HEK293 (cell line): ENCODE data around the gene HOXA6.

Source experiments
- KLF1 ChIP-seq: fragments of 450-650 bp; formaldehyde crosslinking; IDR thresholded peaks from 2 replicates; pipeline ENCODE4 v1.5.1; 2016; ENCODE audit warnings: missing biosample characterization, missing genetic modification characterization
- KLF7 ChIP-seq: fragments of 450-650 bp; formaldehyde crosslinking; IDR thresholded peaks from 2 replicates; pipeline ENCODE4 v1.5.1; 2016; ENCODE audit warnings: missing biosample characterization, missing genetic modification characterization, borderline replicate concordance
- SALL2 ChIP-seq: fragments of 450-650 bp; formaldehyde crosslinking; IDR thresholded peaks from 2 replicates; pipeline ENCODE4 v1.5.0; 2017; ENCODE audit warnings: missing biosample characterization, mild to moderate bottlenecking, missing genetic modification characterization, borderline replicate concordance
- SCRT2 ChIP-seq: fragments of 450-650 bp; formaldehyde crosslinking; IDR thresholded peaks from 2 replicates; pipeline ENCODE4 v1.5.1; 2016; ENCODE audit warnings: missing biosample characterization, missing genetic modification characterization
- SP3 ChIP-seq: fragments of 450-650 bp; formaldehyde crosslinking; IDR thresholded peaks from 2 replicates; pipeline ENCODE4 v1.5.1; 2016; ENCODE audit warnings: missing biosample characterization, missing genetic modification characterization
- ZBTB17 ChIP-seq: fragments of 450-650 bp; formaldehyde crosslinking; IDR thresholded peaks from 2 replicates; pipeline ENCODE4 v1.5.1; 2016; ENCODE audit warnings: missing biosample characterization, missing genetic modification characterization
- ZBTB26 ChIP-seq: fragments of 450-650 bp; formaldehyde crosslinking; optimal IDR thresholded peaks from 2 replicates; pipeline ENCODE3; 2016; ENCODE audit warnings: missing biosample characterization, mild to moderate bottlenecking, missing genetic modification characterization
- ZBTB7A ChIP-seq: fragments of 450-650 bp; formaldehyde crosslinking; IDR thresholded peaks from 2 replicates; pipeline ENCODE4 v1.5.1; 2016; ENCODE audit warnings: low read depth, missing biosample characterization, missing genetic modification characterization
- ZNF121 ChIP-seq: fragments of 450-650 bp; formaldehyde crosslinking; IDR thresholded peaks from 2 replicates; pipeline ENCODE4 v1.5.1; 2016; ENCODE audit warnings: missing biosample characterization, missing genetic modification characterization
- ZNF140 ChIP-seq: fragments of 450-650 bp; formaldehyde crosslinking; IDR thresholded peaks from 2 replicates; pipeline ENCODE4 v1.5.1; 2016; ENCODE audit warnings: missing biosample characterization, missing genetic modification characterization
- ZNF157 ChIP-seq: fragments of 450-650 bp; formaldehyde crosslinking; IDR thresholded peaks from 2 replicates; pipeline ENCODE4 v1.5.1; 2016; ENCODE audit warnings: missing biosample characterization, missing genetic modification characterization
- ZNF2 ChIP-seq: fragments of 450-650 bp; formaldehyde crosslinking; IDR thresholded peaks from 2 replicates; pipeline ENCODE4 v1.5.1; 2016; ENCODE audit warnings: missing biosample characterization, missing genetic modification characterization
- ZNF311 ChIP-seq: fragments of 450-650 bp; formaldehyde crosslinking; IDR thresholded peaks from 2 replicates; pipeline ENCODE4 v1.5.1; 2017; ENCODE audit warnings: missing biosample characterization, missing genetic modification characterization, borderline replicate concordance
- ZNF37A ChIP-seq: fragments of 450-650 bp; IDR thresholded peaks from 2 replicates; pipeline ENCODE4 v1.5.1; 2018; ENCODE audit warnings: missing biosample characterization, missing genetic modification characterization
- ZNF394 ChIP-seq: fragments of 450-650 bp; formaldehyde crosslinking; IDR thresholded peaks from 2 replicates; pipeline ENCODE4 v1.5.1; 2016; ENCODE audit warnings: missing biosample characterization, missing genetic modification characterization, mild to moderate bottlenecking, moderate library complexity, borderline replicate concordance
- ZNF433 ChIP-seq: fragments of 450-650 bp; formaldehyde crosslinking; IDR thresholded peaks from 2 replicates; pipeline ENCODE4 v1.5.1; 2016; ENCODE audit warnings: missing biosample characterization, missing genetic modification characterization, low read depth
- ZNF518A ChIP-seq: fragments of 450-650 bp; formaldehyde crosslinking; conservative IDR thresholded peaks from 2 replicates; pipeline ENCODE4 v1.5.1; 2016; ENCODE audit warnings: low read depth, missing biosample characterization, missing genetic modification characterization
- ZNF544 ChIP-seq: fragments of 450-650 bp; formaldehyde crosslinking; IDR thresholded peaks from 2 replicates; pipeline ENCODE4 v1.5.0; 2017; ENCODE audit warnings: missing biosample characterization, missing genetic modification characterization
- ZNF558 ChIP-seq: fragments of 450-650 bp; formaldehyde crosslinking; IDR thresholded peaks from 2 replicates; pipeline ENCODE4 v1.5.1; 2016; ENCODE audit warnings: missing biosample characterization, missing genetic modification characterization
- ZNF623 ChIP-seq: fragments of 450-650 bp; formaldehyde crosslinking; IDR thresholded peaks from 2 replicates; pipeline ENCODE4 v1.5.1; 2016; ENCODE audit warnings: missing biosample characterization, missing genetic modification characterization
- ZNF626 ChIP-seq: fragments of 450-650 bp; sonication (Bioruptor Pico); formaldehyde crosslinking; IDR thresholded peaks from 2 replicates; pipeline ENCODE4 v1.5.1; 2018; ENCODE audit warnings: missing biosample characterization, missing genetic modification characterization, inconsistent platforms
- ZNF776 ChIP-seq: fragments of 450-650 bp; formaldehyde crosslinking; IDR thresholded peaks from 2 replicates; pipeline ENCODE4 v1.5.0; 2017; ENCODE audit warnings: missing biosample characterization, missing genetic modification characterization, borderline replicate concordance
- ZNF785 ChIP-seq: fragments of 450-650 bp; formaldehyde crosslinking; IDR thresholded peaks from 2 replicates; pipeline ENCODE4 v1.5.1; 2016; ENCODE audit warnings: missing biosample characterization, missing genetic modification characterization
- ZNF791 ChIP-seq: fragments of 450-650 bp; formaldehyde crosslinking; IDR thresholded peaks from 2 replicates; pipeline ENCODE4 v1.5.1; 2016; ENCODE audit warnings: missing biosample characterization, missing genetic modification characterization
- ZSCAN30 ChIP-seq: fragments of 450-650 bp; IDR thresholded peaks from 2 replicates; pipeline ENCODE4 v1.5.1; 2018; ENCODE audit warnings: missing biosample characterization, mild to moderate bottlenecking, missing genetic modification characterization, moderate library complexity
- TF ChIP-seq, protein P1 (sequence below): fragments of 450-650 bp; formaldehyde crosslinking; IDR thresholded peaks from 2 replicates; pipeline ENCODE4 v1.5.1; 2016; ENCODE audit warnings: missing biosample characterization, missing genetic modification characterization
- TF ChIP-seq, protein P2 (sequence below): fragments of 450-650 bp; formaldehyde crosslinking; IDR thresholded peaks from 2 replicates; pipeline ENCODE4 v1.5.1; 2016; ENCODE audit warnings: missing biosample characterization, missing genetic modification characterization

HOXA6 gene

GRCh38 chr7:27112955-27113949 lies 34.3 kb downstream of the HOXA6 start (continued):
- TF ChIP-seq ZNF518A (tag by site-specific recombination) = no peak
- TF ChIP-seq, protein P1, sequence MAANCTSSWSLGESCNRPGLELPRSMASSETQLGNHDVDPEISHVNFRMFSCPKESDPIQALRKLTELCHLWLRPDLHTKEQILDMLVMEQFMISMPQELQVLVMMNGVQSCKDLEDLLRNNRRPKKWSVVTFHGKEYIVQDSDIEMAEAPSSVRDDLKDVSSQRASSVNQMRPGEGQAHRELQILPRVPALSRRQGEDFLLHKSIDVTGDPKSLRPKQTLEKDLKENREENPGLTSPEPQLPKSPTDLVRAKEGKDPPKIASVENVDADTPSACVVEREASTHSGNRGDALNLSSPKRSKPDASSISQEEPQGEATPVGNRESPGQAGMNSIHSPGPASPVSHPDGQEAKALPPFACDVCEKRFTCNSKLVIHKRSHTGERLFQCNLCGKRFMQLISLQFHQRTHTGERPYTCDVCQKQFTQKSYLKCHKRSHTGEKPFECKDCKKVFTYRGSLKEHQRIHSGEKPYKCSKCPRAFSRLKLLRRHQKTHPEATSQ (tag by site-specific recombination) = 0 out of 2 replicates have a peak, but pooled peaks have one; percentile 29
- no peak for TF ChIP-seq ZNF140 (tag by site-specific recombination)
- no peak for TF ChIP-seq SCRT2 (tag by site-specific recombination)
- no peak for TF ChIP-seq ZNF623 (tag by site-specific recombination)
- no peak for TF ChIP-seq ZNF433 (tag by site-specific recombination)
- no peak for TF ChIP-seq ZNF544 (tag by site-specific recombination)
- no peak for TF ChIP-seq ZNF37A (tag by site-specific recombination)
- TF ChIP-seq ZBTB26 = peak; percentile 54
- TF ChIP-seq ZNF157 (tag by site-specific recombination) = no peak
- TF ChIP-seq SALL2 (tag by site-specific recombination) = no peak
- no peak for TF ChIP-seq ZNF121 (tag by site-specific recombination)
- no peak for TF ChIP-seq ZNF776 (tag by site-specific recombination)
- TF ChIP-seq ZNF791 (tag by site-specific recombination) = no peak
- no peak for TF ChIP-seq KLF7 (tag by site-specific recombination)
- TF ChIP-seq, protein P2, sequence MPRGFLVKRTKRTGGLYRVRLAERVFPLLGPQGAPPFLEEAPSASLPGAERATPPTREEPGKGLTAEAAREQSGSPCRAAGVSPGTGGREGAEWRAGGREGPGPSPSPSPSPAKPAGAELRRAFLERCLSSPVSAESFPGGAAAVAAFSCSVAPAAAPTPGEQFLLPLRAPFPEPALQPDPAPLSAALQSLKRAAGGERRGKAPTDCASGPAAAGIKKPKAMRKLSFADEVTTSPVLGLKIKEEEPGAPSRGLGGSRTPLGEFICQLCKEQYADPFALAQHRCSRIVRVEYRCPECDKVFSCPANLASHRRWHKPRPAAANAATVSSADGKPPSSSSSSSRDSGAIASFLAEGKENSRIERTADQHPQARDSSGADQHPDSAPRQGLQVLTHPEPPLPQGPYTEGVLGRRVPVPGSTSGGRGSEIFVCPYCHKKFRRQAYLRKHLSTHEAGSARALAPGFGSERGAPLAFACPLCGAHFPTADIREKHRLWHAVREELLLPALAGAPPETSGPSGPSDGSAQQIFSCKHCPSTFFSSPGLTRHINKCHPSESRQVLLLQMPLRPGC (tag by site-specific recombination) = 0 out of 2 replicates have a peak, but pooled peaks have one; percentile 12
- no peak for TF ChIP-seq ZNF394
- TF ChIP-seq ZNF311 = no peak
- TF ChIP-seq SP3 (tag by site-specific recombination) = no peak
- TF ChIP-seq ZNF626 (tag by site-specific recombination) = no peak
- TF ChIP-seq ZBTB17 (tag by site-specific recombination) = no peak
- TF ChIP-seq ZNF558 (tag by site-specific recombination) = no peak
- no peak for TF ChIP-seq ZNF785 (tag by site-specific recombination)
- TF ChIP-seq ZSCAN30 (tag by site-specific recombination) = 0 out of 2 replicates have a peak, but pooled peaks have one; percentile 25
- TF ChIP-seq ZBTB7A (tag by site-specific recombination) = no peak
- no peak for TF ChIP-seq KLF1 (tag by site-specific recombination)
- TF ChIP-seq ZNF2 (tag by site-specific recombination) = no peak
